Thymus (tissue), 11 donors: ENCODE data around the gene FAM20C. TPM values are rescaled to one million over a fixed set of nuclear protein-coding genes. Genes with fewer than 3 reads are reported as not detected.

ENCODE experiments used
- DNase-seq, 9 donors: peaks; one replicate each; pipeline ENCODE4 v3.0.0-alpha.2; 2013; ENCODE audit warnings: low spot score in 9 of 9, low read depth in 6 of 9, missing footprints in 1 of 9
- H3K27ac ChIP-seq, 2 donors: one replicate each; pipeline ENCODE4 v1.5.1; 2013; ENCODE audit warnings: control low read depth in 1 of 2, low read depth in 1 of 2, low read length in 1 of 2, mild to moderate bottlenecking in 1 of 2, moderate library complexity in 1 of 2
- H3K27me3 ChIP-seq, 2 donors: one replicate each; pipeline ENCODE4 v1.5.1; 2013; ENCODE audit warnings: low read length in 1 of 2; ENCODE audit not compliant: control insufficient read depth in 2 of 2, insufficient read depth in 1 of 2
- H3K36me3 ChIP-seq, 2 donors: one replicate each; pipeline ENCODE4 v1.5.1; 2013; ENCODE audit warnings: low read length in 1 of 2, mild to moderate bottlenecking in 1 of 2, moderate library complexity in 1 of 2; ENCODE audit not compliant: control insufficient read depth in 2 of 2, insufficient read depth in 2 of 2
- H3K4me1 ChIP-seq, 2 donors: one replicate each; pipeline ENCODE4 v1.5.1; 2013; ENCODE audit warnings: low read length in 2 of 2; ENCODE audit not compliant: control insufficient read depth in 2 of 2, insufficient read depth in 2 of 2
- H3K4me3 ChIP-seq, 2 donors: one replicate each; pipeline ENCODE4 v1.5.1; 2013; ENCODE audit warnings: low read length in 2 of 2, control low read depth in 1 of 2, mild to moderate bottlenecking in 1 of 2
- H3K9me3 ChIP-seq, 2 donors: one replicate each; pipeline ENCODE4 v1.5.1; 2013; ENCODE audit warnings: low read length in 1 of 2, mild to moderate bottlenecking in 1 of 2; ENCODE audit not compliant: control insufficient read depth in 2 of 2, insufficient read depth in 1 of 2
- WGBS: extraction: QIAGEN DNeasy Blood & Tissue Kit; methylation state at CpG from one replicate; pipeline ENCODE4 v1.1.7; 2013; 5-methylcytosine and 5-hydroxymethylcytosine counted together
- polyA plus RNA-seq: library from polyadenylated mRNA; stranded (reverse); fragments of 200-250 nt; gene quantifications from one replicate; pipeline ENCODE4 v1.2.3, GENCODE V29; 2013
- total RNA-seq: library from RNA; stranded (reverse); fragments of 120-200 nt; gene quantifications from one replicate; pipeline ENCODE4 v1.2.4, GENCODE V29; 2013
- donor health status: healthy.

The FAM20C gene
- total and polyA plus RNA-seq, 2 donors: 2.4 to 16.5 TPM

- 95% methylated on average over 28 of the region's 28 CpGs for WGBS
- DNase-seq: no peak
- no peaks in the 10 kb centered on the region for H3K27me3 ChIP-seq
- H3K4me1 ChIP-seq: no peaks in the 10 kb centered on the region
- H3K27ac ChIP-seq: no peak overlapping the region
- no peaks in the 10 kb centered on the region for H3K36me3 ChIP-seq
- no peaks in the 10 kb centered on the region for H3K9me3 ChIP-seq
- no peak overlapping the region for H3K4me3 ChIP-seq
These were observed 26.7 kb downstream of the FAM20C start for GRCh38 chr7:218896-219580.

- no peak for DNase-seq
- Histone ChIP-seq H3K4me1 (no peaks in the 10 kb centered on the region), H3K4me3 (no peak overlapping the region), H3K36me3 (no peaks in the 10 kb centered on the region), H3K9me3 (no peaks in the 10 kb centered on the region), H3K27ac (no peak overlapping the region), H3K27me3 (no peaks in the 10 kb centered on the region)
- 96% methylated on average over 9 of the region's 9 CpGs for WGBS
These were observed 27.3 kb downstream of the FAM20C start for GRCh38 chr7:219581-220150.

- Histone ChIP-seq H3K27me3 (no peaks in the 10 kb centered on the region), H3K4me3 (no peak overlapping the region), H3K27ac (no peak overlapping the region), H3K9me3 (no peaks in the 10 kb centered on the region), H3K4me1 (no peaks in the 10 kb centered on the region), H3K36me3 (no peaks in the 10 kb centered on the region)
- 79% methylated on average over 28 of the region's 28 CpGs for WGBS
- no peak for DNase-seq
These were observed 27.9 kb downstream of the FAM20C start for GRCh38 chr7:220151-220841.

- no peaks in the 10 kb centered on the region for H3K36me3 ChIP-seq
- DNase-seq: no peak
- H3K27me3 ChIP-seq: no peaks in the 10 kb centered on the region
- no peak overlapping the region for H3K4me3 ChIP-seq
- no peaks in the 10 kb centered on the region for H3K4me1 ChIP-seq
- no peak overlapping the region for H3K27ac ChIP-seq
- H3K9me3 ChIP-seq: no peaks in the 10 kb centered on the region
- 85% methylated on average over 15 of the region's 15 CpGs for WGBS
These were observed 29.8 kb downstream of the FAM20C start for GRCh38 chr7:221978-222715.

GRCh38 chr7:222716-223041, 30.3 kb downstream of the FAM20C start:
- Histone ChIP-seq H3K36me3 (no peaks in the 10 kb centered on the region), H3K27me3 (no peaks in the 10 kb centered on the region), H3K4me3 (no peak overlapping the region), H3K27ac (no peak overlapping the region), H3K4me1 (no peaks in the 10 kb centered on the region), H3K9me3 (no peaks in the 10 kb centered on the region)
- DNase-seq: no peak
- WGBS: 87% methylated on average over 10 of the region's 10 CpGs

- no peaks in the 10 kb centered on the region for H3K4me1 ChIP-seq
- no peaks in the 10 kb centered on the region for H3K9me3 ChIP-seq
- H3K27ac ChIP-seq: no peak overlapping the region
- no peak for DNase-seq
- no peaks in the 10 kb centered on the region for H3K27me3 ChIP-seq
- WGBS: 88% methylated on average over 34 of the region's 34 CpGs
- no peaks in the 10 kb centered on the region for H3K36me3 ChIP-seq
- H3K4me3 ChIP-seq: no peak overlapping the region
These were observed 30.9 kb downstream of the FAM20C start for GRCh38 chr7:223118-223800.

GRCh38 chr7:223861-224260, 31.5 kb downstream of the FAM20C start:
- DNase-seq: no peak
- no peaks in the 10 kb centered on the region for H3K27me3 ChIP-seq
- WGBS: 87% methylated on average over 29 of the region's 29 CpGs
- H3K4me1 ChIP-seq: no peaks in the 10 kb centered on the region
- H3K9me3 ChIP-seq: no peaks in the 10 kb centered on the region
- H3K27ac ChIP-seq: no peak overlapping the region
- H3K4me3 ChIP-seq: no peak overlapping the region
- no peaks in the 10 kb centered on the region for H3K36me3 ChIP-seq

- H3K36me3 ChIP-seq: no peaks in the 10 kb centered on the region
- H3K9me3 ChIP-seq: no peaks in the 10 kb centered on the region
- no peaks in the 10 kb centered on the region for H3K4me1 ChIP-seq
- H3K4me3 ChIP-seq: no peak overlapping the region
- no peak overlapping the region for H3K27ac ChIP-seq
- H3K27me3 ChIP-seq: no peaks in the 10 kb centered on the region
- no peak for DNase-seq
- 91% methylated on average over 23 of the region's 23 CpGs for WGBS
These were observed 34.0 kb downstream of the FAM20C start for GRCh38 chr7:226281-226895.
